H1 (cell line): Measurements from ENCODE around the gene GPR34. TPM values are rescaled to one million over a fixed set of nuclear protein-coding genes. Genes with fewer than 3 reads are reported as not detected.

Source experiments
- CTCF ChIA-PET: fragments of 300-600 bp; sonication (Branson Sonifier 250); formaldehyde crosslinking; loops from one replicate; lab custom pipeline; 2021; ENCODE audit not compliant: partially characterized antibody; lab: Charles Lee
- POLR2A ChIA-PET: fragments of 300-600 bp; sonication (Branson Sonifier 250); formaldehyde crosslinking; loops from one replicate; lab custom pipeline; 2021; ENCODE audit warnings: inconsistent platforms; ENCODE audit not compliant: partially characterized antibody; lab: Charles Lee
- DNase-seq, 2 experiments: peaks; one replicate each; pipeline versions ENCODE4 v3.0.0 to v3.0.0-alpha.2; 2010 to 2022; ENCODE audit warnings: low spot score in 2 of 2, low read depth in 1 of 2, mixed read lengths in 1 of 2
- FAIRE-seq: peaks from 2 replicates; lab custom pipeline; 2011; peaks lifted over from hg19 to GRCh38; lab: Jason Lieb, UNC
- H2AFZ ChIP-seq: 2 replicates; pipeline ENCODE4 v1.8.1; 2012; ENCODE audit warnings: low read length, inconsistent platforms
- H2AK5ac ChIP-seq: 2 replicates; pipeline ENCODE4 v1.6.1; 2013; ENCODE audit warnings: low read depth, low read length
- H2BK120ac ChIP-seq: replicated peaks from 2 replicates; pipeline ENCODE3; 2013; ENCODE audit warnings: low read depth, low read length, inconsistent platforms
- H2BK12ac ChIP-seq: 2 replicates; pipeline ENCODE4 v1.6.1; 2013; ENCODE audit warnings: low read depth, low read length
- H2BK15ac ChIP-seq: 2 replicates; pipeline ENCODE4 v1.6.1; 2013; ENCODE audit warnings: low read length
- H2BK20ac ChIP-seq: 2 replicates; pipeline ENCODE4 v1.6.1; 2013; ENCODE audit warnings: low read length
- H2BK5ac ChIP-seq: 2 replicates; pipeline ENCODE4 v1.6.1; 2013; ENCODE audit warnings: low read depth, low read length
- H3K14ac ChIP-seq: 2 replicates; pipeline ENCODE4 v1.6.1; 2013; ENCODE audit warnings: inconsistent platforms; ENCODE audit not compliant: insufficient read length
- H3K18ac ChIP-seq: 2 replicates; pipeline ENCODE4 v1.6.1; 2013; ENCODE audit warnings: low read length; ENCODE audit errors: extremely low read depth
- H3K23ac ChIP-seq: 2 replicates; pipeline ENCODE4 v1.6.1; 2013; ENCODE audit warnings: inconsistent platforms; ENCODE audit not compliant: insufficient read length
- H3K23me2 ChIP-seq: 2 replicates; pipeline ENCODE4 v1.6.1; 2013; ENCODE audit warnings: low read depth, low read length
- H3K27ac ChIP-seq: 2 replicates; pipeline ENCODE4 v1.6.1; 2011; ENCODE audit warnings: low read depth, low read length, inconsistent platforms
- H3K27me3 ChIP-seq, 4 experiments: replicated peaks in 1 of 4; 1 replicate in 1 of 4; 2 replicates in 3 of 4; pipeline versions ENCODE4 v1.6.1 to v1.8.1; 2011 to 2013; ENCODE audit warnings: low read length in 3 of 4, mild to moderate bottlenecking in 3 of 4, inconsistent platforms in 2 of 4, mixed read lengths in 2 of 4, moderate library complexity in 1 of 4; ENCODE audit not compliant: control insufficient read depth in 3 of 4, insufficient read depth in 3 of 4; ENCODE audit errors: extremely low read depth in 1 of 4
- H3K36me3 ChIP-seq, 4 experiments: 2 replicates each; pipeline versions ENCODE4 v1.6.1 to v1.8.1; 2011 to 2013; ENCODE audit warnings: mild to moderate bottlenecking in 4 of 4, low read length in 3 of 4, moderate library complexity in 2 of 4, control low read depth in 1 of 4, inconsistent platforms in 1 of 4; ENCODE audit not compliant: insufficient read depth in 4 of 4, control insufficient read depth in 2 of 4
- H3K4ac ChIP-seq: replicated peaks from 2 replicates; pipeline ENCODE3; 2013; ENCODE audit warnings: low read length, low read depth, mixed read lengths, inconsistent platforms; ENCODE audit not compliant: insufficient read length
- H3K4me1 ChIP-seq, 4 experiments: replicated peaks in 1 of 4; 1 replicate in 1 of 4; 2 replicates in 3 of 4; pipeline versions ENCODE4 v1.6.1 to v1.8.1; 2011 to 2013; ENCODE audit warnings: low read length in 3 of 4, inconsistent platforms in 2 of 4, mixed read lengths in 1 of 4; ENCODE audit not compliant: insufficient read depth in 4 of 4, control insufficient read depth in 3 of 4
- H3K4me2 ChIP-seq, 2 experiments: 2 replicates each; pipeline versions ENCODE4 v1.6.1 to v1.8.1; 2011 to 2013; ENCODE audit warnings: low read depth in 2 of 2, low read length in 2 of 2, control low read depth in 1 of 2, inconsistent platforms in 1 of 2, mild to moderate bottlenecking in 1 of 2; ENCODE audit not compliant: insufficient read depth in 1 of 2
- H3K4me3 ChIP-seq, 4 experiments: fragments of 200-600, 300-600 bp in 1 of 4; sonication (generic), shearing (Covaris generic), sonication (Bioruptor Twin) in 1 of 4; 2 replicates each; pipeline versions ENCODE4 v1.5.1 to v1.8.1; 2011 to 2016; ENCODE audit warnings: low read length in 4 of 4, low read depth in 3 of 4, control low read depth in 2 of 4, inconsistent platforms in 2 of 4, mild to moderate bottlenecking in 2 of 4, mixed read lengths in 1 of 4, moderate library complexity in 1 of 4; ENCODE audit not compliant: insufficient read depth in 2 of 4; ENCODE audit errors: extremely low read depth in 1 of 4
- H3K56ac ChIP-seq: replicated peaks from 2 replicates; pipeline ENCODE3; 2013; ENCODE audit warnings: low read depth, mild to moderate bottlenecking, mixed read lengths, low read length, inconsistent platforms; ENCODE audit not compliant: insufficient read length
- H3K79me1 ChIP-seq: 2 replicates; pipeline ENCODE4 v1.6.1; 2013; ENCODE audit warnings: low read depth, low read length, control low read depth
- H3K79me2 ChIP-seq, 2 experiments: 2 replicates each; pipeline versions ENCODE4 v1.6.1 to v1.8.1; 2012 to 2013; ENCODE audit warnings: low read length in 2 of 2, mild to moderate bottlenecking in 2 of 2, inconsistent platforms in 1 of 2; ENCODE audit not compliant: insufficient read depth in 2 of 2, control insufficient read depth in 1 of 2
- H3K9ac ChIP-seq, 4 experiments: replicated peaks in 1 of 4; 1 replicate in 1 of 4; 2 replicates in 3 of 4; pipeline versions ENCODE4 v1.6.1 to v1.8.1; 2011 to 2013; ENCODE audit warnings: low read depth in 3 of 4, low read length in 3 of 4, control low read depth in 2 of 4, mild to moderate bottlenecking in 2 of 4, moderate library complexity in 2 of 4, inconsistent platforms in 1 of 4; ENCODE audit errors: extremely low read depth in 1 of 4
- H3K9me3 ChIP-seq, 2 experiments: 2 replicates each; pipeline versions ENCODE4 v1.6.1 to v1.8.1; 2012 to 2013; ENCODE audit warnings: mild to moderate bottlenecking in 2 of 2, moderate library complexity in 2 of 2, control low read depth in 1 of 2, inconsistent platforms in 1 of 2, low read depth in 1 of 2, low read length in 1 of 2, mixed read lengths in 1 of 2; ENCODE audit not compliant: insufficient read depth in 2 of 2
- H4K20me1 ChIP-seq, 2 experiments: replicated peaks in 1 of 2; 2 replicates each; pipeline versions ENCODE3 to v1.8.1; 2011 to 2013; ENCODE audit warnings: inconsistent platforms in 2 of 2, low read length in 2 of 2, mild to moderate bottlenecking in 1 of 2; ENCODE audit not compliant: insufficient read depth in 2 of 2, control insufficient read depth in 1 of 2
- H4K5ac ChIP-seq: 2 replicates; pipeline ENCODE4 v1.6.1; 2013; ENCODE audit warnings: low read length, low read depth, mixed read lengths, inconsistent platforms; ENCODE audit not compliant: insufficient read length
- H4K8ac ChIP-seq: 2 replicates; pipeline ENCODE4 v1.8.0; 2013; ENCODE audit warnings: mild to moderate bottlenecking, moderate library complexity, low read length, inconsistent platforms; ENCODE audit not compliant: insufficient read depth; ENCODE audit errors: extremely low read depth
- H4K91ac ChIP-seq: replicated peaks from 2 replicates; pipeline ENCODE3; 2013; ENCODE audit warnings: low read length, mixed read lengths, inconsistent platforms; ENCODE audit not compliant: insufficient read length
- ATF2 ChIP-seq: IDR thresholded peaks from 2 replicates; pipeline ENCODE4 v1.6.1; 2012; ENCODE audit warnings: low read length, inconsistent platforms
- CBX5 ChIP-seq: fragments of 300-800, 300-1000 bp; sonication (generic); IDR thresholded peaks from 2 replicates; pipeline ENCODE4 v1.7.1; 2016; ENCODE audit warnings: antibody characterized with exemption, low read length, low read depth
- CHD2 ChIP-seq: IDR thresholded peaks from 2 replicates; pipeline ENCODE4 v1.6.1; 2012; ENCODE audit warnings: low read length, improper control_type of control experiment
- CTBP2 ChIP-seq: IDR thresholded peaks from 2 replicates; pipeline ENCODE4 v1.7.0; 2011; ENCODE audit warnings: borderline replicate concordance, mild to moderate bottlenecking, moderate library complexity, mixed read lengths, low read length; ENCODE audit not compliant: insufficient read depth, insufficient read length
- MAFK ChIP-seq: IDR thresholded peaks from 2 replicates; pipeline ENCODE4 v1.6.1; 2012; ENCODE audit warnings: low read depth, mild to moderate bottlenecking, improper control_type of control experiment, low read length
- PHF8 ChIP-seq: fragments of 200-600 bp; sonication (generic); conservative IDR thresholded peaks from 2 replicates; pipeline ENCODE4 v1.7.1; 2012; ENCODE audit warnings: low read depth, mild to moderate bottlenecking, inconsistent platforms, low read length, moderate library complexity
- RAD21 ChIP-seq, 2 experiments: IDR thresholded peaks in 1 of 2; conservative IDR thresholded peaks in 1 of 2; 2 replicates each; pipeline ENCODE4 v1.6.1; 2011; ENCODE audit warnings: low read depth in 2 of 2, low read length in 2 of 2, improper control_type of control experiment in 1 of 2, inconsistent platforms in 1 of 2, mild to moderate bottlenecking in 1 of 2, moderate library complexity in 1 of 2
- RNF2 ChIP-seq: fragments of 200-900, 300-1000 bp; sonication (generic); IDR thresholded peaks from 2 replicates; pipeline ENCODE4 v1.7.1; 2016; ENCODE audit warnings: borderline replicate concordance, low read depth, mild to moderate bottlenecking, antibody characterized with exemption, low read length; ENCODE audit not compliant: poor library complexity, severe bottlenecking; ENCODE audit errors: missing control alignments
- SP2 ChIP-seq: IDR thresholded peaks from 2 replicates; pipeline ENCODE4 v1.6.1; 2012; ENCODE audit warnings: mild to moderate bottlenecking, low read length, inconsistent platforms
- SUZ12 ChIP-seq: fragments of 200-600 bp; sonication (generic); IDR thresholded peaks from 2 replicates; pipeline ENCODE4 v1.6.1; 2012; ENCODE audit warnings: mild to moderate bottlenecking, inconsistent platforms, low read length, moderate library complexity, mixed read lengths
- TAF7 ChIP-seq: optimal IDR thresholded peaks from 2 replicates; pipeline ENCODE3; 2011; ENCODE audit warnings: low read depth, mild to moderate bottlenecking, inconsistent platforms, low read length, moderate library complexity, borderline replicate concordance
- TCF12 ChIP-seq: IDR thresholded peaks from 2 replicates; pipeline ENCODE4 v1.6.1; 2011; ENCODE audit warnings: low read depth, mild to moderate bottlenecking, low read length
- WGBS, 2 experiments: shearing (Covaris generic) in 1 of 2; methylation state at CpG; one replicate each; pipeline versions ENCODE4 v1.1.6 to v1.1.7; 2013 to 2015; ENCODE audit warnings: low lambda C conversion rate in 2 of 2, mixed read lengths in 2 of 2, inconsistent platforms in 1 of 2, low coverage in 1 of 2, missing lambda C conversion rate in 1 of 2; ENCODE audit not compliant: insufficient replicate concordance in 2 of 2, insufficient coverage in 1 of 2, insufficient read length in 1 of 2; ENCODE audit errors: extremely low coverage in 1 of 2, missing lambda C conversion rate in 1 of 2; 5-methylcytosine and 5-hydroxymethylcytosine counted together
- polyA plus RNA-seq, 7 experiments: library from polyadenylated mRNA; depleted of rRNA in 3 of 7; stranded (reverse) in 5 of 7; unstranded in 2 of 7; fragments of >200 nt in 5 of 7; fragments of 200-250 nt in 2 of 7; gene quantifications; 1 replicate in 5 of 7; 2 replicates in 1 of 7; 4 replicates in 1 of 7; pipeline versions ENCODE4 v1.2.1 to v1.2.3, GENCODE V29; 2011 to 2013; ENCODE audit warnings: missing spikeins in 2 of 7, mixed read lengths in 2 of 7
- total RNA-seq: library from RNA; stranded (reverse); fragmentation: NEBNext Ultra II Directional; extraction: Animal tissue kit (Norgen Biotek cat#: 25700); gene quantifications from 2 replicates; pipeline ENCODE4 v1.2.1, GENCODE V29; 2021

The GPR34 gene
- total and polyA plus RNA-seq, 2 of the 8 experiments (the other 6 are each of a cell fraction or from before 2014, with no cell fraction given) = not detected

- no peaks in the 10 kb centered on the region for H3K79me1 ChIP-seq
- H3K18ac ChIP-seq = no peak overlapping the region
- DNase-seq = no peak
- H2BK15ac ChIP-seq = no peak overlapping the region
- H4K5ac ChIP-seq = no peak overlapping the region
- H3K56ac ChIP-seq = no peak overlapping the region
- H3K79me2 ChIP-seq = no peaks in the 10 kb centered on the region
- ChIA-PET POLR2A (interaction anchor here (0.7 kb wide), 1 partner anchor 1917 kb away, joined by 3 read pairs; no protein-coding TSS in a partner anchor), CTCF (interaction anchor here (1.0 kb wide), 1 partner anchor 11 kb away, joined by 3 read pairs; no protein-coding TSS in a partner anchor)
- no peak overlapping the region for H3K14ac ChIP-seq
- H3K4ac ChIP-seq = no peak overlapping the region
- H3K4me2 ChIP-seq = no peak overlapping the region
- H2AFZ ChIP-seq = no peak overlapping the region
- peak; percentile 96 for FAIRE-seq
- H3K4me3 ChIP-seq = no peak overlapping the region
- H2AK5ac ChIP-seq = no peak overlapping the region
- no peaks in the 10 kb centered on the region for H3K9me3 ChIP-seq
- no peaks in the 10 kb centered on the region; a peak in 2 of 7 replicates for H3K4me1 ChIP-seq
- no peak overlapping the region for H2BK5ac ChIP-seq
- H3K9ac ChIP-seq = no peak overlapping the region
- H2BK20ac ChIP-seq = no peak overlapping the region
- no peak overlapping the region for H2BK12ac ChIP-seq
- no peaks in the 10 kb centered on the region for H3K23me2 ChIP-seq
- no peaks in the 10 kb centered on the region for H4K20me1 ChIP-seq
- no peak overlapping the region for H3K23ac ChIP-seq
- H3K27ac ChIP-seq = no peak overlapping the region
- no peaks in the 10 kb centered on the region for H3K36me3 ChIP-seq
- H3K27me3 ChIP-seq = no peaks in the 10 kb centered on the region
- H4K91ac ChIP-seq = no peak overlapping the region
- H2BK120ac ChIP-seq = no peak overlapping the region
- no peak overlapping the region for H4K8ac ChIP-seq
- WGBS, 2 experiments = 75% methylated on average over 2 of the region's 2 CpGs; no CpG with 5 or more reads in 1 of the 2 experiments
- TF ChIP-seq CBX5 (no peak), RAD21 (IDR thresholded peaks at IDR 0.05 in 1 of 2, conservative IDR thresholded peaks at IDR 0.05 in 1 of 2; ENCODE audit: low read depth in 2 of 2, low read length in 2 of 2) (no peak), ATF2 (no peak), TAF7 (no peak), PHF8 (no peak), SUZ12 (no peak), TCF12 (no peak), MAFK (no peak), SP2 (no peak), CTBP2 (no peak), CHD2 (no peak), RNF2 (no peak)
Observed at GRCh38 chrX:41732260-41732659, 43.5 kb downstream of the GPR34 start.
